Measurements from ENCODE around the gene ZNF408. TPM values are rescaled to one million over a fixed set of nuclear protein-coding genes. Genes with fewer than 3 reads are reported as not detected.

Gene ZNF408
- polyA plus RNA-seq (2012; ENCODE audit: low read depth, missing spikeins): 7.8 TPM

GRCh38 chr11:46700241-46701077, at the start of gene ZNF408, which contains the start of gene ARHGAP1:
ZNF408 (plus strand) TSS chr11:46701031; CDS start chr11:46701048, 17 bp downstream.
ARHGAP1 (minus strand) TSS chr11:46700619; CDS start chr11:46696107, 4,512 bp downstream.
- peak; percentile 96 for FAIRE-seq
- DNase-seq (ENCODE audit: insufficient read length, low spot score): peak; percentile 90
- TF ChIP-seq POLR2A (IDR thresholded peaks at IDR 0.05; ENCODE audit: low read depth, low read length): peak; percentile 84
- TF ChIP-seq POLR2AphosphoS5 (IDR thresholded peaks at IDR 0.05; ENCODE audit: low read depth, low read length): peak; percentile 80
- peak; percentile 13; the same call in 1 of the 2 replicates for TF ChIP-seq POU2F2 (IDR thresholded peaks at IDR 0.05; ENCODE audit: low read depth, low read length)
- no peak for TF ChIP-seq PAX5 (IDR thresholded peaks at IDR 0.05; ENCODE audit: insufficient read depth, low read length, severe bottlenecking)
- peak; percentile 48; the same call in 1 of the 2 replicates for TF ChIP-seq SPI1 (IDR thresholded peaks at IDR 0.05; ENCODE audit: low read depth, low read length)
- TF ChIP-seq TAF1 (IDR thresholded peaks at IDR 0.05; ENCODE audit: low read depth, low read length): peak; percentile 81

GRCh38 chr11:46655631-46656030, 45.2 kb upstream of the ZNF408 start:
- TF ChIP-seq PAX5 (IDR thresholded peaks at IDR 0.05; ENCODE audit: insufficient read depth, low read length, severe bottlenecking) (no peak), POU2F2 (IDR thresholded peaks at IDR 0.05; ENCODE audit: low read depth, low read length) (no peak), POLR2AphosphoS5 (IDR thresholded peaks at IDR 0.05; ENCODE audit: low read depth, low read length) (no peak), TAF1 (IDR thresholded peaks at IDR 0.05; ENCODE audit: low read depth, low read length) (no peak), POLR2A (IDR thresholded peaks at IDR 0.05; ENCODE audit: low read depth, low read length) (no peak), SPI1 (IDR thresholded peaks at IDR 0.05; ENCODE audit: low read depth, low read length) (no peak)
- FAIRE-seq: no peak
- no peak for DNase-seq (ENCODE audit: insufficient read length, low spot score)

DNA sequence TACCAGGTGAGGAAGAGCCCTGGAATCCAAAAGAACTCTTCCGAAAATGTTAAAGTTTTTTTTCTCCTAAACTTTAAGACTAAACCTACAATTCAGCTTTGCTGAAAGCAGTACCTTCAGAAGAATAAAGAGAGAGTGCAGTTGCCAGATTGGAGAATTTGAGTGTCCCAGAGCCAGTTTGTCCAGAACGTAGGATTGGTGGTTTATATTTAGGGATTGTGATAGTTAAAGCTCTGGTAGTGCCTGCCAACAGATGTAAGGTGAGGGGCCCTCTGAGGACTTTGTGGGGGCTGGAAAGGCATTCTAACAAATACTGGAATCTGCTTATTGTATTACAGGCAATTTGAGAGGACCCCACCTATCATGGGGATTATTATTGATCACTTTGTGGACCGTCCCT, 43.6 kb upstream of the ZNF408 start:
- DNase-seq (ENCODE audit: insufficient read length, low spot score) (no peak), FAIRE-seq (no peak)
- no peak for TF ChIP-seq TAF1 (IDR thresholded peaks at IDR 0.05; ENCODE audit: low read depth, low read length)
- no peak for TF ChIP-seq POU2F2 (IDR thresholded peaks at IDR 0.05; ENCODE audit: low read depth, low read length)
- no peak for TF ChIP-seq POLR2AphosphoS5 (IDR thresholded peaks at IDR 0.05; ENCODE audit: low read depth, low read length)
- TF ChIP-seq SPI1 (IDR thresholded peaks at IDR 0.05; ENCODE audit: low read depth, low read length): no peak
- TF ChIP-seq POLR2A (IDR thresholded peaks at IDR 0.05; ENCODE audit: low read depth, low read length): no peak

GRCh38 chr11:46658259-46658658, 42.6 kb upstream of the ZNF408 start:
- TF ChIP-seq TAF1 (IDR thresholded peaks at IDR 0.05; ENCODE audit: low read depth, low read length) (no peak), SPI1 (IDR thresholded peaks at IDR 0.05; ENCODE audit: low read depth, low read length) (no peak), POU2F2 (IDR thresholded peaks at IDR 0.05; ENCODE audit: low read depth, low read length) (no peak), PAX5 (IDR thresholded peaks at IDR 0.05; ENCODE audit: insufficient read depth, low read length, severe bottlenecking) (no peak), POLR2A (IDR thresholded peaks at IDR 0.05; ENCODE audit: low read depth, low read length) (no peak), POLR2AphosphoS5 (IDR thresholded peaks at IDR 0.05; ENCODE audit: low read depth, low read length) (no peak)
- no peak for DNase-seq (ENCODE audit: insufficient read length, low spot score)
- no peak for FAIRE-seq

GRCh38 chr11:46659908-46660307, 40.9 kb upstream of the ZNF408 start:
- FAIRE-seq (no peak), DNase-seq (ENCODE audit: insufficient read length, low spot score) (no peak)
- TF ChIP-seq POU2F2 (IDR thresholded peaks at IDR 0.05; ENCODE audit: low read depth, low read length) (no peak), TAF1 (IDR thresholded peaks at IDR 0.05; ENCODE audit: low read depth, low read length) (no peak), POLR2AphosphoS5 (IDR thresholded peaks at IDR 0.05; ENCODE audit: low read depth, low read length) (no peak), SPI1 (IDR thresholded peaks at IDR 0.05; ENCODE audit: low read depth, low read length) (no peak), PAX5 (IDR thresholded peaks at IDR 0.05; ENCODE audit: insufficient read depth, low read length, severe bottlenecking) (no peak), POLR2A (IDR thresholded peaks at IDR 0.05; ENCODE audit: low read depth, low read length) (no peak)

GRCh38 chr11:46661836-46662235, 39.0 kb upstream of the ZNF408 start:
- FAIRE-seq (no peak), DNase-seq (ENCODE audit: insufficient read length, low spot score) (no peak)
- TF ChIP-seq POU2F2 (IDR thresholded peaks at IDR 0.05; ENCODE audit: low read depth, low read length): no peak
- no peak for TF ChIP-seq PAX5 (IDR thresholded peaks at IDR 0.05; ENCODE audit: insufficient read depth, low read length, severe bottlenecking)
- TF ChIP-seq TAF1 (IDR thresholded peaks at IDR 0.05; ENCODE audit: low read depth, low read length): no peak
- no peak for TF ChIP-seq POLR2A (IDR thresholded peaks at IDR 0.05; ENCODE audit: low read depth, low read length)
- no peak for TF ChIP-seq SPI1 (IDR thresholded peaks at IDR 0.05; ENCODE audit: low read depth, low read length)
- TF ChIP-seq POLR2AphosphoS5 (IDR thresholded peaks at IDR 0.05; ENCODE audit: low read depth, low read length): no peak

DNA sequence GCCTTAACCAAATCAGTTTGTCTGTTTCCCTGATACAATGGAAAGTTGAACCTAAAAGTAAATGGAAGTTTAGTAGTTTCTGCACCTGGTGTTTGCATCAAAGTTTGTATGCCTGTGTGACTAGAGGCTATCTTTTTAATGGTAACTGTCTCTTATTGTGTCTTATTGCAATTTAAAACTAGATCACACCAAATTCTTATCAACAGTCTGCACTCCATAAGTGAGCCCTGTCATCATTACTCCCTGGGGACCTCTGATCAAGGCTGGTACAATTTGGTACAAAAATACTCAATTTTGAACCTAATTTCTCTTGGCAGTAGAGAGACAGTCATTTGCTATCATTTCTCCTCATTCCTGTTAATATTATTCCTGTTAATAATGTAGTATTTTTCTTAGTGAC, 38.5 kb upstream of the ZNF408 start:
- FAIRE-seq: no peak
- TF ChIP-seq POLR2AphosphoS5 (IDR thresholded peaks at IDR 0.05; ENCODE audit: low read depth, low read length) (no peak), SPI1 (IDR thresholded peaks at IDR 0.05; ENCODE audit: low read depth, low read length) (no peak), PAX5 (IDR thresholded peaks at IDR 0.05; ENCODE audit: insufficient read depth, low read length, severe bottlenecking) (no peak)

DNA sequence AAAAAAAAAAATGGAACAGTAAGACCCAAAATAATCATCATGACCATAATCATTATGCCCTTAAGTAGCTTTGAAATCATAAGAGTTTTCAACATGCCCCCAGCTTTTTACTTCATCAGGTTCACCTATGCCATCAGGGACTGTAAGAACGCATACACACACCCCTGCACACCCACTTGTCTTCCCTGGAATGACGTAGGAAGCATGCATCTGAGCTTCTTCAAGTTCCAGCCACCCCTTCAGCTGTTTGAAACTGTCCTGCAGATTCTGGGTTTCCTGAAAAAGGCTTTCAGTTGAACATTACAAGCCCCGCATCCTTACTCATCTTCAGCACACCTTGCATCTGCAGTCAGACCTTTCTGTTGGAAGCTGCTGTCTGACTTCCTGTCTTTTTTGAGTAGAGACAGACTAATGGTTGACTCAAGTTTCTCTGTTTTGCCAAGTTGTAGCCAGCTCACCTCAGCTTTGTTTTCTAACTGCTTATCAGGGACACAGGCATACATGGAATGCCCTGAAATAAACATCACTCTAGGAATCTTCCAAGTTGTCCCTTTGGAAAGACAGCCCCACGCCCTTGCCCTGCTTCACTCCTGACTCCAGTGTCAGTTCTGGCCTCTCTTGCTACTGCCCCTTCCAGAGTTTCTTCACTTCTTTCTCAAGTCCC, 37.4 kb upstream of the ZNF408 start:
- FAIRE-seq (no peak), DNase-seq (ENCODE audit: insufficient read length, low spot score) (no peak)
- no peak for TF ChIP-seq PAX5 (IDR thresholded peaks at IDR 0.05; ENCODE audit: insufficient read depth, low read length, severe bottlenecking)
- no peak for TF ChIP-seq TAF1 (IDR thresholded peaks at IDR 0.05; ENCODE audit: low read depth, low read length)
- TF ChIP-seq POLR2A (IDR thresholded peaks at IDR 0.05; ENCODE audit: low read depth, low read length): no peak
- TF ChIP-seq SPI1 (IDR thresholded peaks at IDR 0.05; ENCODE audit: low read depth, low read length): no peak
- no peak for TF ChIP-seq POLR2AphosphoS5 (IDR thresholded peaks at IDR 0.05; ENCODE audit: low read depth, low read length)
- TF ChIP-seq POU2F2 (IDR thresholded peaks at IDR 0.05; ENCODE audit: low read depth, low read length): no peak

More for the DNA sequence above, 38.5 kb upstream of the ZNF408 start:
- no peak for DNase-seq (ENCODE audit: insufficient read length, low spot score)

DNA sequence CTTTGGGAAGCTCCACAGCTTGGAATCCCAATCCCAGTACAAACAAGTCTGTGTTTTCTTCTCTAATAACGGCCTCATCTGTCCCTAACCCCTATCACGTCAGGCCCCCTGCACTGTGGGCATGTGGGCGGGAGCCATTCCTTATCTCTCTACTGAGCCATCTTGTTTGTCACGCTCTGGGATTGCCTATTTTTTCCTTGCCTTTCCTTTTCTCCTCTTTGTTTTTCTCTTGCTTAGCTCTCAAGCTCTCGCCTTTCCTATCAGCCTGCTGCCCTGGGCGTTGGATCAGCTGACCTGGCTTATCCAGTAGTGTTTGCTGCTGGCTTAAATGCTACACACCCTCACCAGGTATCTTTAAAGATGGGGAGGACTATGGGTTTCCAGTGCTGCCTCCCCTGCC, 36.2 kb upstream of the ZNF408 start:
- no peak for TF ChIP-seq POLR2AphosphoS5 (IDR thresholded peaks at IDR 0.05; ENCODE audit: low read depth, low read length)
- no peak for TF ChIP-seq PAX5 (IDR thresholded peaks at IDR 0.05; ENCODE audit: insufficient read depth, low read length, severe bottlenecking)
- FAIRE-seq: no peak

More for the DNA sequence above, 36.2 kb upstream of the ZNF408 start:
- no peak for DNase-seq (ENCODE audit: insufficient read length, low spot score)

Data from GM12891 (cell line).